Activated CD4-positive, alpha-beta memory T cell treated with anti-CD3 and anti-CD28 coated beads, Interleukin-2, amount 10 ng/mL, durations not matched to agents 7 days and 5 days (primary cell): ENCODE data around the gene RUFY3. TPM values are rescaled to one million over a fixed set of nuclear protein-coding genes. Genes with fewer than 3 reads are reported as not detected.
"Not testable (repeated sequence)": the region's sequence is repeated elsewhere in the genome, so short reads cannot be mapped to it uniquely, and the experiment has no call there.

Experiments
- CTCF ChIA-PET: fragments of 350-600 bp; sonication (Branson Sonifier 250); formaldehyde crosslinking; loops from one replicate; lab custom pipeline; 2021; ENCODE audit warnings: antibody characterized with exemption, inconsistent platforms; lab: Charles Lee
- POLR2A ChIA-PET: fragments of 350-600 bp; sonication (Branson Sonifier 250); formaldehyde crosslinking; loops from one replicate; lab custom pipeline; 2021; ENCODE audit warnings: antibody characterized with exemption; lab: Charles Lee
- DNase-seq: peaks from one replicate; pipeline ENCODE4 v3.0.0-alpha.2; 2020
- H3K27ac Mint-ChIP-seq: one replicate; pipeline ENCODE4 v1.8.0; 2021; ENCODE audit warnings: mild to moderate bottlenecking, mixed read lengths
- H3K27me3 Mint-ChIP-seq: one replicate; pipeline ENCODE4 v1.8.0; 2021; ENCODE audit warnings: mixed read lengths
- H3K36me3 Mint-ChIP-seq: one replicate; pipeline ENCODE4 v1.8.0; 2021; ENCODE audit warnings: low read depth, mixed read lengths
- H3K4me1 Mint-ChIP-seq: one replicate; pipeline ENCODE4 v1.8.0; 2021; ENCODE audit warnings: mixed read lengths
- H3K4me3 Mint-ChIP-seq: one replicate; pipeline ENCODE4 v1.8.0; 2021; ENCODE audit warnings: mild to moderate bottlenecking, mixed read lengths
- H3K9me3 Mint-ChIP-seq: one replicate; pipeline ENCODE4 v1.8.0; 2021; ENCODE audit warnings: mixed read lengths
- total RNA-seq, 2 experiments: library from RNA; stranded (reverse); gene quantifications; one replicate each; pipeline ENCODE4 v1.2.3, GENCODE V29; 2021

The RUFY3 gene
- total RNA-seq, 2 experiments from 2014 or later, result 9.1 to 9.7 TPM

GRCh38 chr4:70691661-70692060 is 30.1 kb upstream of the RUFY3 start:
- ChIA-PET CTCF (interaction anchor here (0.7 to 1.0 kb wide), 3 partner anchors 30 to 44 kb away, joined by 3 to 4 read pairs (median 3); no protein-coding TSS in a partner anchor), POLR2A (no interaction called here)
- H3K4me1 Mint-ChIP-seq, result peaks cover 37% of the 10 kb centered on the region
- no peak for DNase-seq
- no peaks in the 10 kb centered on the region for H3K27me3 Mint-ChIP-seq
- H3K4me3 Mint-ChIP-seq, result no peak overlapping the region
- no peaks in the 10 kb centered on the region for H3K9me3 Mint-ChIP-seq
- peaks cover 30% of the 10 kb centered on the region for H3K36me3 Mint-ChIP-seq
- no peak overlapping the region for H3K27ac Mint-ChIP-seq

- Mint-ChIP-seq H3K36me3 (peaks cover 20% of the 10 kb centered on the region), H3K4me1 (peaks cover 19% of the 10 kb centered on the region)
- POLR2A ChIA-PET, DNase-seq, H3K9me3 Mint-ChIP-seq, H3K27me3 Mint-ChIP-seq, H3K4me3 Mint-ChIP-seq, H3K27ac Mint-ChIP-seq: not testable (repeated sequence)
- CTCF ChIA-PET, result interaction anchor here (0.9 to 1.6 kb wide), 2 partner anchors 40 to 41 kb away, joined by 4 to 5 read pairs; no protein-coding TSS in a partner anchor
Observed at GRCh38 chr4:70694633-70695032, 27.1 kb upstream of the RUFY3 start.

GRCh38 chr4:70698435-70698834 is 23.3 kb upstream of the RUFY3 start:
- CTCF ChIA-PET, H3K27me3 Mint-ChIP-seq, POLR2A ChIA-PET, H3K9me3 Mint-ChIP-seq, H3K27ac Mint-ChIP-seq, DNase-seq, H3K4me1 Mint-ChIP-seq, H3K4me3 Mint-ChIP-seq, H3K36me3 Mint-ChIP-seq: not testable (repeated sequence)

GRCh38 chr4:70700712-70701111 is 21.1 kb upstream of the RUFY3 start:
- no peaks in the 10 kb centered on the region for H3K36me3 Mint-ChIP-seq
- H3K27me3 Mint-ChIP-seq, result no peaks in the 10 kb centered on the region
- no peak for DNase-seq
- H3K4me1 Mint-ChIP-seq, result peaks cover 12% of the 10 kb centered on the region
- CTCF ChIA-PET, result interaction anchor here (4.8 kb wide), 1 partner anchor 11 kb away, joined by 35 read pairs; the partner anchor contains the start of gene UTP3
- POLR2A ChIA-PET, result interaction anchor here (1.1 to 1.2 kb wide), 2 partner anchors 11 to 13 kb away, joined by 3 to 4 read pairs; no protein-coding TSS in a partner anchor
- H3K9me3 Mint-ChIP-seq, result no peaks in the 10 kb centered on the region
- H3K4me3 Mint-ChIP-seq, result no peak overlapping the region
- H3K27ac Mint-ChIP-seq, result no peak overlapping the region

GRCh38 chr4:70701271-70701670 is 20.5 kb upstream of the RUFY3 start:
- ChIA-PET POLR2A (interaction anchor here (1.1 to 1.2 kb wide), 2 partner anchors 12 to 14 kb away, joined by 3 to 4 read pairs; no protein-coding TSS in a partner anchor), CTCF (interaction anchor here (4.8 kb wide), 1 partner anchor 12 kb away, joined by 35 read pairs; the partner anchor contains the start of gene UTP3)
- Mint-ChIP-seq H3K36me3 (no peaks in the 10 kb centered on the region), H3K4me3 (no peak overlapping the region), H3K27ac (no peak overlapping the region), H3K27me3 (no peaks in the 10 kb centered on the region), H3K9me3 (no peaks in the 10 kb centered on the region), H3K4me1 (peaks cover 18% of the 10 kb centered on the region)
- DNase-seq, result no peak

- H3K27ac Mint-ChIP-seq, H3K9me3 Mint-ChIP-seq, H3K36me3 Mint-ChIP-seq, H3K4me3 Mint-ChIP-seq, DNase-seq, H3K27me3 Mint-ChIP-seq: not testable (repeated sequence)
- peaks cover 22% of the 10 kb centered on the region for H3K4me1 Mint-ChIP-seq
- ChIA-PET CTCF (interaction anchor here (4.8 kb wide), 1 partner anchor 13 kb away, joined by 35 read pairs; the partner anchor contains the start of gene UTP3), POLR2A (interaction anchor here (0.9 to 4.5 kb wide), 2 partner anchors 14 to 136 kb away, joined by 4 to 33 read pairs; partner anchors contain the start of genes GRSF1 and UTP3)
Observed at GRCh38 chr4:70702592-70702991, 19.2 kb upstream of the RUFY3 start.

GRCh38 chr4:70703619-70704214 is 18.0 kb upstream of the RUFY3 start:
- ChIA-PET CTCF (interaction anchor here (0.7 to 4.8 kb wide), 6 partner anchors 10 to 306 kb away, joined by 3 to 35 read pairs (median 7); partner anchors contain the start of gene UTP3), POLR2A (interaction anchor here (0.9 to 4.5 kb wide), 8 partner anchors 14 to 198 kb away, joined by 3 to 40 read pairs (median 4); partner anchors contain the start of genes GRSF1, MOB1B and UTP3)
- peak overlapping the region; percentile 31 for H3K27ac Mint-ChIP-seq
- no peak for DNase-seq
- H3K4me1 Mint-ChIP-seq, result peaks cover 22% of the 10 kb centered on the region
- H3K4me3 Mint-ChIP-seq, result peak overlapping the region; percentile 80
- no peaks in the 10 kb centered on the region for H3K27me3 Mint-ChIP-seq
- no peaks in the 10 kb centered on the region for H3K9me3 Mint-ChIP-seq
- H3K36me3 Mint-ChIP-seq, result no peaks in the 10 kb centered on the region

GRCh38 chr4:70704215-70704930 is 17.4 kb upstream of the RUFY3 start:
- ChIA-PET POLR2A (interaction anchor here (0.9 to 4.5 kb wide), 7 partner anchors 14 to 198 kb away, joined by 3 to 40 read pairs (median 4); partner anchors contain the start of genes GRSF1, MOB1B and UTP3), CTCF (interaction anchor here (0.7 to 4.8 kb wide), 7 partner anchors 11 to 305 kb away, joined by 3 to 35 read pairs (median 7); partner anchors contain the start of gene UTP3)
- H3K27me3 Mint-ChIP-seq, result no peaks in the 10 kb centered on the region
- H3K27ac Mint-ChIP-seq, result peak overlapping the region; percentile 31
- no peaks in the 10 kb centered on the region for H3K9me3 Mint-ChIP-seq
- peaks cover 22% of the 10 kb centered on the region for H3K4me1 Mint-ChIP-seq
- H3K36me3 Mint-ChIP-seq, result no peaks in the 10 kb centered on the region
- peak overlapping the region; percentile 80 for H3K4me3 Mint-ChIP-seq
- peak; percentile 59 for DNase-seq

- Mint-ChIP-seq H3K9me3 (no peaks in the 10 kb centered on the region), H3K27me3 (no peaks in the 10 kb centered on the region), H3K4me3 (peak overlapping the region; percentile 78), H3K36me3 (no peaks in the 10 kb centered on the region), H3K4me1 (peaks cover 22% of the 10 kb centered on the region), H3K27ac (no peak overlapping the region)
- ChIA-PET POLR2A (interaction anchor here (1.3 to 4.5 kb wide), 5 partner anchors 15 to 133 kb away, joined by 3 to 40 read pairs (median 33); partner anchors contain the start of genes GRSF1 and UTP3), CTCF (interaction anchor here (1.0 to 4.8 kb wide), 7 partner anchors 15 to 305 kb away, joined by 3 to 35 read pairs (median 7); partner anchors contain the start of gene UTP3)
- DNase-seq, result no peak
Observed at GRCh38 chr4:70704931-70705182, 16.9 kb upstream of the RUFY3 start.

- DNase-seq, result peak; percentile 69
- H3K36me3 Mint-ChIP-seq, result no peaks in the 10 kb centered on the region
- no peaks in the 10 kb centered on the region for H3K9me3 Mint-ChIP-seq
- H3K4me1 Mint-ChIP-seq, result peaks cover 22% of the 10 kb centered on the region
- CTCF ChIA-PET, result interaction anchor here (1.0 to 4.8 kb wide), 9 partner anchors 16 to 304 kb away, joined by 3 to 35 read pairs (median 5); partner anchors contain the start of gene UTP3
- peak overlapping the region; percentile 78 for H3K4me3 Mint-ChIP-seq
- no peaks in the 10 kb centered on the region for H3K27me3 Mint-ChIP-seq
- POLR2A ChIA-PET, result interaction anchor here (0.7 to 4.5 kb wide), 8 partner anchors 16 to 289 kb away, joined by 3 to 40 read pairs (median 7); partner anchors contain the start of genes DCK, GRSF1, RUFY3 and UTP3
- peak overlapping the region; percentile 21 for H3K27ac Mint-ChIP-seq
Observed at GRCh38 chr4:70705183-70706043, 16.4 kb upstream of the RUFY3 start.

- Mint-ChIP-seq H3K27ac (peak overlapping the region; percentile 21), H3K4me1 (peaks cover 22% of the 10 kb centered on the region), H3K36me3 (no peaks in the 10 kb centered on the region), H3K4me3 (peak overlapping the region; percentile 78), H3K9me3 (no peaks in the 10 kb centered on the region), H3K27me3 (no peaks in the 10 kb centered on the region)
- ChIA-PET CTCF (interaction anchor here (1.0 to 4.4 kb wide), 5 partner anchors 19 to 132 kb away, joined by 3 to 34 read pairs (median 4); no protein-coding TSS in a partner anchor), POLR2A (interaction anchor here (0.8 to 4.5 kb wide), 6 partner anchors 16 to 288 kb away, joined by 3 to 40 read pairs (median 22); partner anchors contain the start of genes DCK, GRSF1 and UTP3)
- no peak for DNase-seq
Observed at GRCh38 chr4:70706044-70706461, 15.7 kb upstream of the RUFY3 start.
